ENCODE results near the gene RND3. TPM values are rescaled to one million over a fixed set of nuclear protein-coding genes. Genes with fewer than 3 reads are reported as not detected.

The RND3 gene
- total RNA-seq, 2 donors from 2014 or later, result not detected

GRCh38 chr2:150466741-150467620 is 20.5 kb downstream of the RND3 start:
- H3K36me3 Mint-ChIP-seq (ENCODE audit: insufficient read depth in 2 of 2), result no peaks in the 10 kb centered on the region

GRCh38 chr2:150465703-150466569 is 21.5 kb downstream of the RND3 start:
- H3K27ac Mint-ChIP-seq, result no peak overlapping the region
- H3K9me3 Mint-ChIP-seq, result no peaks in the 10 kb centered on the region
- no peaks in the 10 kb centered on the region for H3K4me1 Mint-ChIP-seq (ENCODE audit: low read depth)
- ATAC-seq (replicated peaks in 1 of 2) (no peak), DNase-seq (no peak)
- H3K36me3 Mint-ChIP-seq (ENCODE audit: insufficient read depth in 2 of 2), result no peaks in the 10 kb centered on the region
- no peaks in the 10 kb centered on the region for H3K27me3 Mint-ChIP-seq (ENCODE audit: low read depth)
- no peak overlapping the region for H3K4me3 Mint-ChIP-seq

More at GRCh38 chr2:150466741-150467620, 20.5 kb downstream of the RND3 start:
- Mint-ChIP-seq H3K27me3 (ENCODE audit: low read depth) (no peaks in the 10 kb centered on the region), H3K27ac (no peak overlapping the region), H3K4me1 (ENCODE audit: low read depth) (no peaks in the 10 kb centered on the region), H3K9me3 (no peaks in the 10 kb centered on the region), H3K4me3 (no peak overlapping the region)
- DNase-seq (no peak), ATAC-seq (replicated peaks in 1 of 2) (no peak)

GRCh38 chr2:150464986-150465385 is 22.5 kb downstream of the RND3 start:
- no peaks in the 10 kb centered on the region for H3K9me3 Mint-ChIP-seq
- DNase-seq, result no peak
- H3K4me1 Mint-ChIP-seq (ENCODE audit: low read depth), result no peaks in the 10 kb centered on the region
- ATAC-seq (replicated peaks in 1 of 2), result no peak
- no peaks in the 10 kb centered on the region for H3K27me3 Mint-ChIP-seq (ENCODE audit: low read depth)
- H3K4me3 Mint-ChIP-seq, result no peak overlapping the region
- no peak overlapping the region for H3K27ac Mint-ChIP-seq
- no peaks in the 10 kb centered on the region for H3K36me3 Mint-ChIP-seq (ENCODE audit: insufficient read depth in 2 of 2)

GRCh38 chr2:150464270-150464669 is 23.2 kb downstream of the RND3 start:
- DNase-seq (no peak), ATAC-seq (replicated peaks in 1 of 2) (no peak)
- no peaks in the 10 kb centered on the region for H3K27me3 Mint-ChIP-seq (ENCODE audit: low read depth)
- no peak overlapping the region for H3K27ac Mint-ChIP-seq
- H3K36me3 Mint-ChIP-seq (ENCODE audit: insufficient read depth in 2 of 2), result no peaks in the 10 kb centered on the region
- no peak overlapping the region for H3K4me3 Mint-ChIP-seq
- no peaks in the 10 kb centered on the region for H3K4me1 Mint-ChIP-seq (ENCODE audit: low read depth)
- H3K9me3 Mint-ChIP-seq, result no peaks in the 10 kb centered on the region

- H3K27me3 Mint-ChIP-seq (ENCODE audit: low read depth), result no peaks in the 10 kb centered on the region
- DNase-seq (no peak), ATAC-seq (replicated peaks in 1 of 2) (no peak)
- H3K4me3 Mint-ChIP-seq, result no peak overlapping the region
- H3K27ac Mint-ChIP-seq, result no peak overlapping the region
- H3K9me3 Mint-ChIP-seq, result no peaks in the 10 kb centered on the region
- no peaks in the 10 kb centered on the region for H3K4me1 Mint-ChIP-seq (ENCODE audit: low read depth)
- no peaks in the 10 kb centered on the region for H3K36me3 Mint-ChIP-seq (ENCODE audit: insufficient read depth in 2 of 2)
These were observed 24.7 kb downstream of the RND3 start for GRCh38 chr2:150462770-150463169.

- Mint-ChIP-seq H3K4me3 (no peak overlapping the region), H3K9me3 (no peaks in the 10 kb centered on the region), H3K27ac (no peak overlapping the region), H3K27me3 (ENCODE audit: low read depth) (no peaks in the 10 kb centered on the region), H3K36me3 (ENCODE audit: insufficient read depth in 2 of 2) (no peaks in the 10 kb centered on the region), H3K4me1 (ENCODE audit: low read depth) (no peaks in the 10 kb centered on the region)
- DNase-seq, result no peak
- ATAC-seq (replicated peaks in 1 of 2), result no peak
These were observed 28.2 kb downstream of the RND3 start for GRCh38 chr2:150459281-150459680.

- ATAC-seq (replicated peaks in 1 of 2) (no peak), DNase-seq (no peak)
- Mint-ChIP-seq H3K27me3 (ENCODE audit: low read depth) (no peaks in the 10 kb centered on the region), H3K4me1 (ENCODE audit: low read depth) (no peaks in the 10 kb centered on the region), H3K27ac (no peak overlapping the region), H3K36me3 (ENCODE audit: insufficient read depth in 2 of 2) (no peaks in the 10 kb centered on the region), H3K4me3 (no peak overlapping the region), H3K9me3 (peaks cover 0 to 3% of the 10 kb centered on the region in 2 donors)
These were observed 36.7 kb downstream of the RND3 start for GRCh38 chr2:150450765-150451164.

GRCh38 chr2:150449856-150450255 is 37.6 kb downstream of the RND3 start:
- Mint-ChIP-seq H3K9me3 (peaks cover 0 to 5% of the 10 kb centered on the region in 2 donors), H3K27ac (no peak overlapping the region), H3K4me3 (no peak overlapping the region), H3K36me3 (ENCODE audit: insufficient read depth in 2 of 2) (no peaks in the 10 kb centered on the region), H3K27me3 (ENCODE audit: low read depth) (no peaks in the 10 kb centered on the region), H3K4me1 (ENCODE audit: low read depth) (no peaks in the 10 kb centered on the region)
- DNase-seq (no peak), ATAC-seq (replicated peaks in 1 of 2) (no peak)

GRCh38 chr2:150445398-150445797 is 42.1 kb downstream of the RND3 start:
- Mint-ChIP-seq H3K4me3 (no peak overlapping the region), H3K27me3 (ENCODE audit: low read depth) (no peaks in the 10 kb centered on the region), H3K36me3 (ENCODE audit: insufficient read depth in 2 of 2) (no peaks in the 10 kb centered on the region), H3K27ac (no peak overlapping the region), H3K4me1 (ENCODE audit: low read depth) (no peaks in the 10 kb centered on the region), H3K9me3 (peaks cover 0 to 2% of the 10 kb centered on the region in 2 donors)
- DNase-seq, result no peak
- no peak for ATAC-seq (replicated peaks in 1 of 2)

- no peak overlapping the region for H3K4me3 Mint-ChIP-seq
- no peak for ATAC-seq (replicated peaks in 1 of 2)
These were observed 45.0 kb downstream of the RND3 start for GRCh38 chr2:150442484-150442883.

GRCh38 chr2:150441784-150442183 is 45.7 kb downstream of the RND3 start:
- H3K9me3 Mint-ChIP-seq, result peaks cover 2 to 4% of the 10 kb centered on the region in 2 donors
- no peak overlapping the region for H3K27ac Mint-ChIP-seq
- DNase-seq, result no peak
- no peaks in the 10 kb centered on the region for H3K36me3 Mint-ChIP-seq (ENCODE audit: insufficient read depth in 2 of 2)
- no peak for ATAC-seq (replicated peaks in 1 of 2)
- H3K27me3 Mint-ChIP-seq (ENCODE audit: low read depth), result no peaks in the 10 kb centered on the region
- H3K4me1 Mint-ChIP-seq (ENCODE audit: low read depth), result no peaks in the 10 kb centered on the region
- H3K4me3 Mint-ChIP-seq, result no peak overlapping the region

More at GRCh38 chr2:150442484-150442883, 45.0 kb downstream of the RND3 start:
- Mint-ChIP-seq H3K27me3 (ENCODE audit: low read depth) (no peaks in the 10 kb centered on the region), H3K27ac (no peak overlapping the region), H3K4me1 (ENCODE audit: low read depth) (no peaks in the 10 kb centered on the region), H3K36me3 (ENCODE audit: insufficient read depth in 2 of 2) (no peaks in the 10 kb centered on the region), H3K9me3 (peaks cover 0 to 2% of the 10 kb centered on the region in 2 donors)
- no peak for DNase-seq

GRCh38 chr2:150441226-150441625 is 46.2 kb downstream of the RND3 start:
- Mint-ChIP-seq H3K27ac (no peak overlapping the region), H3K4me3 (no peak overlapping the region)
- no peak for ATAC-seq (replicated peaks in 1 of 2)

GRCh38 chr2:150438654-150439053 is 48.8 kb downstream of the RND3 start:
- H3K4me3 Mint-ChIP-seq, result no peak overlapping the region
- no peaks in the 10 kb centered on the region for H3K27me3 Mint-ChIP-seq (ENCODE audit: low read depth)
- no peak for ATAC-seq (replicated peaks in 1 of 2)
- H3K27ac Mint-ChIP-seq, result no peak overlapping the region
- peaks cover 4 to 7% of the 10 kb centered on the region in 2 donors for H3K9me3 Mint-ChIP-seq
- no peak for DNase-seq
- H3K36me3 Mint-ChIP-seq (ENCODE audit: insufficient read depth in 2 of 2), result no peaks in the 10 kb centered on the region
- no peaks in the 10 kb centered on the region for H3K4me1 Mint-ChIP-seq (ENCODE audit: low read depth)

More at GRCh38 chr2:150441226-150441625, 46.2 kb downstream of the RND3 start:
- DNase-seq, result no peak
- Mint-ChIP-seq H3K36me3 (ENCODE audit: insufficient read depth in 2 of 2) (no peaks in the 10 kb centered on the region), H3K27me3 (ENCODE audit: low read depth) (no peaks in the 10 kb centered on the region), H3K4me1 (ENCODE audit: low read depth) (no peaks in the 10 kb centered on the region), H3K9me3 (peaks cover 4 to 5% of the 10 kb centered on the region in 2 donors)

Data from activated T-cell treated with anti-CD3 and anti-CD28 coated beads, Interleukin-2, amount 50 U/mL, for 72 hours (primary cell).